ENCODE results near the gene IL18R1.

Gene IL18R1

DNA sequence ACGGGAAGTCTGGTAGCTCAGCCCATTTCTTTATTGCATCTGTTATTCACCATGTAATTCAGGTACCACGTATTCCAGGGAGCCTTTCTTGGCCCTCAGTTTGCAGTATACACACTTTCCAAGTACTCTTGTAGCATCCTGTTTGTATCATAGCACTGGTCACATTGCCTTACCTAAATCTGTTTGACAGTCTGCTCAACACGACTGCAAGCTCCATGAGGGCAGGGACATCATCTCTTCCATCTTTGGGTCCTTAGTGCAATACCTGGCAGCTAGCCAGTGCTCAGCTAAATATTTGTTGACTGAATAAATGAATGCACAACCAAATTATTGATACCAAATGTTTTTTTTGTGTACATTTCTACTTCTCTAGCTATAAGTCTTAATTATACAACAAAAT is 11.2 kb upstream of the IL18R1 start:
- no peak for DNase-seq (ENCODE audit: extremely low read depth, low read depth)
- no peak overlapping the region for H3K4me3 ChIP-seq (replicated peaks; ENCODE audit: low read depth, low read length)
- TF ChIP-seq, protein P1, sequence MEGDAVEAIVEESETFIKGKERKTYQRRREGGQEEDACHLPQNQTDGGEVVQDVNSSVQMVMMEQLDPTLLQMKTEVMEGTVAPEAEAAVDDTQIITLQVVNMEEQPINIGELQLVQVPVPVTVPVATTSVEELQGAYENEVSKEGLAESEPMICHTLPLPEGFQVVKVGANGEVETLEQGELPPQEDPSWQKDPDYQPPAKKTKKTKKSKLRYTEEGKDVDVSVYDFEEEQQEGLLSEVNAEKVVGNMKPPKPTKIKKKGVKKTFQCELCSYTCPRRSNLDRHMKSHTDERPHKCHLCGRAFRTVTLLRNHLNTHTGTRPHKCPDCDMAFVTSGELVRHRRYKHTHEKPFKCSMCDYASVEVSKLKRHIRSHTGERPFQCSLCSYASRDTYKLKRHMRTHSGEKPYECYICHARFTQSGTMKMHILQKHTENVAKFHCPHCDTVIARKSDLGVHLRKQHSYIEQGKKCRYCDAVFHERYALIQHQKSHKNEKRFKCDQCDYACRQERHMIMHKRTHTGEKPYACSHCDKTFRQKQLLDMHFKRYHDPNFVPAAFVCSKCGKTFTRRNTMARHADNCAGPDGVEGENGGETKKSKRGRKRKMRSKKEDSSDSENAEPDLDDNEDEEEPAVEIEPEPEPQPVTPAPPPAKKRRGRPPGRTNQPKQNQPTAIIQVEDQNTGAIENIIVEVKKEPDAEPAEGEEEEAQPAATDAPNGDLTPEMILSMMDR (IDR thresholded peaks at IDR 0.05; ENCODE audit: low read depth, low read length, missing control alignments) = no peak

DNA sequence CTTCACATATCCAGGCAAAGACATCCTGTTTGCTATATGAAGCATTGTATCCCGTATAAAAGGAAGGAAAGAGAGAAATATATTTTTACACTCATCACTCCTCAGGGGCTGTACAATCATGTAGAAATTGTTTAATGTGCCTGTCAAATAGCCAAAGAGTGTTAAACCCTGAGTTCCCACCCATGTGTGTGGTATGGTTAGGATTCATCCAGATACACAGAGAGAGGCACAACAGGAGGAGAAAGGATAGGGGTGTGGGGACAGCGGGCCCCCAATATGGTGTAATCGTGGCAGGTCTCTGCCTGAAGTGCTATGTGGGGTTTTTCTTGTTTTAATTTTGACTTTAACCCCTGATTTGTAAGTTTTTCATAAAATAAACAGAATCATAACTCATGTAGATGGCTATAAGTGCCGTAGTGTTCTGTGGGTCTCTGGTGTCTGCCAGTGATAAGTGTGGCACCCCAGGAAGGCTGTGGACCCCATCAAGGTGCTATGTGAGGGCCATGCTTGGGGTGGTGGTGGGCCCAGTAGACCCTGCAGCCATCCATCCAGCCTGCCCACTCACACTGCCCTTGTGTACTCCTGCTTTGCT is 10.2 kb upstream of the IL18R1 start:
- TF ChIP-seq, protein P1 (IDR thresholded peaks at IDR 0.05; ENCODE audit: low read depth, low read length, missing control alignments) = no peak
- DNase-seq (ENCODE audit: extremely low read depth, low read depth) = no peak

DNA sequence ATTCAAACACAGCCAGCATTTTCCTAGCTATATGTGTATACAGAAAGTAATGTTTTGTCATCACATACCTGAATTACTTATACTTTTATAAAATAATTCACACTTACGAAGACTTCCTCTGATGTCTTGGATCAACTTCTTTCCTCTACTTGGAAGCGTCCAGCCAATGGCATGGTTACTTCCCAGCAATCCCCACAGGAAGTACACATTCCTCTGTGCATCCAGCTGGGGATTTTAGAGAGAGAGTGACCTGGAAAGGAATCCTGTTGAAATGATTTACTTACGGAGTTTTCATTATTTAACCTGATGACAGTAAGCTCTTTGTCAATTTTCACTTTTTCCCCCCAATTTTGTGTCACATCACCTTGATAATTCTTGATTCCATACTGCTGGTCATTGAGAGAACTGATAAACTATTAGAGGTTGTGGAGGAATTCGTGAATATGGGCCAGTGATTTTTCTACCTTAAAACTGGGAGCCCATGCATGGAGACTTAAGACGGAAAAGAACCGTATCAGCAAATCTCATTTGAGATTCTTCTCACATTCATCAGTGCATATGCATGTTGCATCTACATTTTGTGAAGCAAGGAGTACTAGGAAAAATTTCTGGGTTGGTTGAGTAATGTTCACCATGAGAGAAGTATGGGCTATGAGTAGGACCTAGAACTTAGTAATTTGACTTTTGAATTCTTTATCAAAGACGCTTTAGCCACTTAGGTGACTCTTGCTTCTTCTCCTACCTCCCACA is 9.0 kb upstream of the IL18R1 start:
- TF ChIP-seq, protein P1 (IDR thresholded peaks at IDR 0.05; ENCODE audit: low read depth, low read length, missing control alignments) = no peak
- no peak for DNase-seq (ENCODE audit: extremely low read depth, low read depth)
- H3K4me3 ChIP-seq (replicated peaks; ENCODE audit: low read depth, low read length) = no peak overlapping the region

More for the DNA sequence above, 10.2 kb upstream of the IL18R1 start:
- no peak overlapping the region for H3K4me3 ChIP-seq (replicated peaks; ENCODE audit: low read depth, low read length)

DNA sequence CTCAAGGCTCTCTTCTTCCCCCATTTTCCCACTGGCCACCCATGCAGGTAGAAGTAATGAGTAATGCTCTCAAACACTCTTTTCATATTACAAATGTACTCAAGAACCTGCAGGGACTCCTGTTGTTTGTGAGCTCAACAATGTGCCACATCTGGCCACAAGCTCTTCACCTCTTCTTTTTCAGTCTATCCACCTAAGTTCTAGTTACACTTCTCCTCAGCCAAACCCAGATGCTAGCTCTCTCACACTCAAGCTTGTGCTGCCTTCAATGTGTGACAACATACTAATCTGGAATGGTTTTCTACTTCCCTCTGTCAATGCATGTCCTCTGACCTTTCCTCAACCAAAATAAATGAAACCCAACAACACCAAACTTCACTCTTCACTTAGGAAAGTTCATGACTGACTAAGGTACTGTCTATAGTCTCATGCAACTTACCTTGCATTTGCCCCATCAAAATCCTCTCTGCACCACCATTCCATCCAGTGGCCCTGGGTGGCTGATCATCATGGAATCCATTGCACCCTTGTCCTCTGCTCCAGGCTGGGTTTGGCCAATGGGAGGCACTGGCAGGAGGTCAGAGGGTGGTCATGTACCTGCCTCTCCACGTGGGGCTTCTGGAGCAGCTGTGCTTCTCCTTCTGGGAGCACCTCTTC is 5.3 kb upstream of the IL18R1 start:
- TF ChIP-seq, protein P1 (IDR thresholded peaks at IDR 0.05; ENCODE audit: low read depth, low read length, missing control alignments) = no peak
- DNase-seq (ENCODE audit: extremely low read depth, low read depth) = no peak
- H3K4me3 ChIP-seq (replicated peaks; ENCODE audit: low read depth, low read length) = no peak overlapping the region

DNA sequence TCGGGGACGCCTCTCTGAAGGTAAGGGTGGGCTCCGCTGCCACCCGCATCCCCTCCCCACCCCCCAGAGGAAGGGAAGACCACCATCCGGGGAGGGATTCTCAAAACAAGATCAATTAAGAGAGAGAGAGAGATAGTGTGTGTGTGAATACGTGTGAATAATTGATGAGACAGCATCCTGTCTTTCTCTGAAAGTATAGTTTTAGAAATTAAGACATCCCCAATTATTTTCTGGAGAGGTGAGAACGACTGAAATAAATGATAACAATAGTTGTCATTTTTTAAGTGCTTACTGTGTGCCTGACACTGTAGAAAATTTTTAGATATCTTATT is 751 bp downstream of the IL18R1 start:
- H3K4me3 ChIP-seq (replicated peaks; ENCODE audit: low read depth, low read length) = peak overlapping the region; percentile 48
- TF ChIP-seq, protein P1 (IDR thresholded peaks at IDR 0.05; ENCODE audit: low read depth, low read length, missing control alignments) = no peak
- DNase-seq (ENCODE audit: extremely low read depth, low read depth) = no peak

DNA sequence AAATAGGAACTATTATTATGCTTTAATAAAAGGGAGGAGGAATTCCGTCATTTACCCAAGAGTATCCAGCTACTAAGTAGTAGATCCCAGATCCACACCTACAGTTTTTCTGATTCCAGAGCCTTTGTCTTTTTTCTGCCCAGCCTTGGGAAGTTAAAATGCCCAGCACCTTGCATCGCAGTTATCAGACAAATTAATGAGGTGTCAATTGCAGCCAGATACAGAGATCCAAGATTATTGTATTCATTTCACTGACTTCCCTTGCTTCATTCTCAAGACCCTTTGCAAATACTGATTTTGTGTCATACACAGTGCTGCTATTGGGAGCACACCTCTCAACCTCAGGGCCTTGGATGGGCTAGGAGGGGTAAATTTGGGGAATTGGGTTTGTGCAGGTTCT is 1.1 kb downstream of the IL18R1 start:
- H3K4me3 ChIP-seq (replicated peaks; ENCODE audit: low read depth, low read length) = no peak overlapping the region
- TF ChIP-seq, protein P1 (IDR thresholded peaks at IDR 0.05; ENCODE audit: low read depth, low read length, missing control alignments) = no peak
- DNase-seq (ENCODE audit: extremely low read depth, low read depth) = no peak
